GM12874 (cell line): ENCODE results near the gene NLRP6.

ENCODE experiments used
- TF ChIP-seq, protein P1 (sequence below): IDR thresholded peaks from 2 replicates; pipeline ENCODE4 v1.5.1; 2011; ENCODE audit warnings: low read depth, mild to moderate bottlenecking, control low read depth, low read length, moderate library complexity; ENCODE audit not compliant: insufficient read depth

Gene NLRP6

DNA sequence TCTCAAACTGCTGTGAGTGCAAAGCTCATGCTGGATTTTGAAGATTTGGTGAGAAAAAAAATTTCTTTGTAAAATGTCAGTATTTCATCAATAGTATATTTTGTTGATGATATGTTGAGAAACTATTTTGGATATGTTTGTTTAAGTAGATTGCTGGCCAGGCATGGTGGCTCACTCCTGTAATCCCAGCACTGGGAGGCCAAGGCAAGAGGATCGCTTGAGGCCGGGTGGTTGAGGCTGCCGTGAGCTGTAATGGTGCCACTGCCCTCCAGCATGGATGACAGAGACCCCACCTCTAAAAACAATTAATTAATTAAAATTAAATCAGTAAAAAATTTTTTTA lies 49.3 kb downstream of the NLRP6 start:
- TF ChIP-seq, protein P1, sequence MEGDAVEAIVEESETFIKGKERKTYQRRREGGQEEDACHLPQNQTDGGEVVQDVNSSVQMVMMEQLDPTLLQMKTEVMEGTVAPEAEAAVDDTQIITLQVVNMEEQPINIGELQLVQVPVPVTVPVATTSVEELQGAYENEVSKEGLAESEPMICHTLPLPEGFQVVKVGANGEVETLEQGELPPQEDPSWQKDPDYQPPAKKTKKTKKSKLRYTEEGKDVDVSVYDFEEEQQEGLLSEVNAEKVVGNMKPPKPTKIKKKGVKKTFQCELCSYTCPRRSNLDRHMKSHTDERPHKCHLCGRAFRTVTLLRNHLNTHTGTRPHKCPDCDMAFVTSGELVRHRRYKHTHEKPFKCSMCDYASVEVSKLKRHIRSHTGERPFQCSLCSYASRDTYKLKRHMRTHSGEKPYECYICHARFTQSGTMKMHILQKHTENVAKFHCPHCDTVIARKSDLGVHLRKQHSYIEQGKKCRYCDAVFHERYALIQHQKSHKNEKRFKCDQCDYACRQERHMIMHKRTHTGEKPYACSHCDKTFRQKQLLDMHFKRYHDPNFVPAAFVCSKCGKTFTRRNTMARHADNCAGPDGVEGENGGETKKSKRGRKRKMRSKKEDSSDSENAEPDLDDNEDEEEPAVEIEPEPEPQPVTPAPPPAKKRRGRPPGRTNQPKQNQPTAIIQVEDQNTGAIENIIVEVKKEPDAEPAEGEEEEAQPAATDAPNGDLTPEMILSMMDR, result no peak

DNA sequence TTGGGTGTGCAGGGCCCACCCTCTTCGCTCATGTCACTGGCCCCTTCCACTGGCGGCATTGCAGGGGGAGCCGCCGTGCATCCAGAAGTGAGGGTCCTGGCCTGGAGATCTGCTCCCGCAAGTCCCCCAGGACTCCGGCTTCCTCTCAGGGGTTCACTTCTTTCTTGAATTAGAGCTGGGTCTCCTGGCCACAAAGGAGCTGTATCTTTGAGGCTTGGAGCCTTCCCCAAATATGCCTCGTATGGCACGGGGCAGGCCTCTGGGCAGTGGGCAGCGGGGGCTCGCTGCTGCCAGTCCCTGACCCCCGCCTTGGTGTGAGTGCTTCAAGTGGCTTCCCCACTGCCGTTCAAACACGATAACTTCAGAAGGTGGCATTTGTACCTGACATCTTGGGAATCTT lies 49.8 kb downstream of the NLRP6 start:
- TF ChIP-seq, protein P1, result no peak

DNA sequence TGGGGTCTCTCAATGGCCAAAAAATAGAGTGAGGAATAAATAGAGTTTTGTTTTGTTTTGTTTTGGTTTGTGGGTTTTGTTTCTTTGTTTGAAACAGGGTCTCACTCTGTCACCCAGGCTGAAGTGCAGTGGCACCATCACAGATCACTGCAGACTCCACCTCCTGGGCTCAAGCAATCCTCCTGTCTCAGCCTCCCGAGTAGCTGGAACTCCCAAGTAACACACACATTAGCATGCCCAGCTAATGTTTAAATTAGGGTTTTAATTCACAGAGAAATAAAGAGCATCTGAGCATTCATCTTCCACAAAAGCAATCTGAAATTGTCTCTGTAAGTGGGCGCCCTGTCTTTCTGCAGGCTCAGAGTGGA lies 51.7 kb downstream of the NLRP6 start:
- TF ChIP-seq, protein P1, result no peak

DNA sequence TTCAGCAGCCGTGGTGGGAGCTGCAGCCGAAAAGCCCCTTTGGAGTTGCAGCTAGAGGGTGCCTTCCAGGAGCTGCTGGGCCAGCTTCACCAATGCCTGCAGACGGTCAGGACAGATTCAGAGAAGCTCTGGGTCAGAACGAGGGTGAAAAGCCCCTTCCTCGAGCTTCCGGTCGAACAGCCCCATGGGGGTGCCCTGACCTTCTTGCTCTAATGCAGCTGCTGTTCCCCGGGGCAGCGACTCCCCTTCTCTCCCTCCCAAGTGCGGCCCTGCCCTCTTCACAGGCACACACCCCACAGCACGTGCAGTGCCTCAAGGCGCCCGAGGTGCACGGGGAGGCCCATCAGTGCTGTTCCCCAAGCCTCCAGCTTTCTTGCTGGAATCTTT lies 52.1 kb downstream of the NLRP6 start:
- TF ChIP-seq, protein P1, result no peak

DNA sequence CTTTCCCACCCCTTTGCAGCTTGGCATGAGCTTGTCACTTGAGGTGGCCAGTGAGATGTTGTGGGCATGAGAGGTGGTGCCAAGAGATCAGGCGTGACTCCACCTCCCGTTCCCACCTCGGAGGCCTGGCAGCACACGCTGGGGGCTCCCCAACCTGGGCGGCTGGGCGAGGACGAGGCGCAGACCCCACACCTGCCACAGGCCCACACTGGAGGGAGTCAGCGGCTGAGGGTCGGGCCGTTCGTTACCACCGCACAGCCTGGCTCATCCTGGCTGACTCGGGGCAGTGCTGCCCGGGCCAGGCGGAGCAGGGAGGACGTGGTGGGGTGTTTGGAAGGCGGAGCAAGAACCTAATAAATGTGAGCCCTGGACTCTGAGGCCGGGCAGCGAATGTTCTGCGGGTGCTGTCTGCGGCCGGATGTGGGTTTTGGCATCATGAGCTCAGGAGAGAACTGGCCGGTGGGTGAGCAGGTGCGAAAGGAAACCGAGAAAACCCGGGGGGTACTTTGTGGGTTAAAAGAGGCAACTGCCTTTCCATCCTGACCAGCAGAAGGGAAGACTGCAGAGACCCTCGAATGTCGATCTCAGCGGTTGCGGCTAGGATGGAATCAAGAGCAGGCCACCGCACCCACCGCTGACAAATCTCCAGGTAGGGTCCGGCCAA lies 52.6 kb downstream of the NLRP6 start:
- TF ChIP-seq, protein P1, result no peak

DNA sequence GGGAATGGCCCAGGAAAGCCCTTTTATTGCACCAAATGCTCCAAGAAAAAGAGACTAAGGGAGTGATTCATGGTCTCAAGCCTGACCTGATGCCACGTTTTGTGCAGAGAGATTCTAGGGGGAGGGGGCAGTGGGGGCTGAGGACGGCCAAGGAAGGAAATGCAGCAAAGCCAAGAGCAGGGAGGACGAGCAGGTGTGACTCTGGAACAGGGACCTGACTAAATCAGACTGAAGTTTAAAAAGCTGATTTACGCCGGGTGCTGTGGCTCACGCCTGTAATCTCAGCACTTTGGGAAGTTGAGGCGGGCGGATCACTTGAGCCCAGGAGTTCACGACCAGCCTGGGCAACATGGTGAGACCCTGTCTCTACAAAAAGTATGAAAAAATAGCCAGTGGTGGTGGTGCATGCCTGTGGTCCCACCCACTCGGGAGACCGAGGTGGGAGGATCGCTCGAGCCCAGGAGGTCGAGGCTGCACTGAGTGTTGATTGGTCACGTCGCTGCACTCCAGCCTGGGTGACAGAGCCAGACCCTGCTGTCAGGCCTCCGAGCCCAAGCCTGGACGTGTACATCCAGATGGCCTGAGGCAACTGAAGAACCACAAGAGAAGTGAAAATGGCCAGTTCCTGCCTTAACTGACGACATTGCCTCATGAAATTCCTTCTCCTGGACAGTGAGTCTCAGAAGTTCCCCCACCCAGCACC lies 53.3 kb downstream of the NLRP6 start:
- TF ChIP-seq, protein P1, result no peak

DNA sequence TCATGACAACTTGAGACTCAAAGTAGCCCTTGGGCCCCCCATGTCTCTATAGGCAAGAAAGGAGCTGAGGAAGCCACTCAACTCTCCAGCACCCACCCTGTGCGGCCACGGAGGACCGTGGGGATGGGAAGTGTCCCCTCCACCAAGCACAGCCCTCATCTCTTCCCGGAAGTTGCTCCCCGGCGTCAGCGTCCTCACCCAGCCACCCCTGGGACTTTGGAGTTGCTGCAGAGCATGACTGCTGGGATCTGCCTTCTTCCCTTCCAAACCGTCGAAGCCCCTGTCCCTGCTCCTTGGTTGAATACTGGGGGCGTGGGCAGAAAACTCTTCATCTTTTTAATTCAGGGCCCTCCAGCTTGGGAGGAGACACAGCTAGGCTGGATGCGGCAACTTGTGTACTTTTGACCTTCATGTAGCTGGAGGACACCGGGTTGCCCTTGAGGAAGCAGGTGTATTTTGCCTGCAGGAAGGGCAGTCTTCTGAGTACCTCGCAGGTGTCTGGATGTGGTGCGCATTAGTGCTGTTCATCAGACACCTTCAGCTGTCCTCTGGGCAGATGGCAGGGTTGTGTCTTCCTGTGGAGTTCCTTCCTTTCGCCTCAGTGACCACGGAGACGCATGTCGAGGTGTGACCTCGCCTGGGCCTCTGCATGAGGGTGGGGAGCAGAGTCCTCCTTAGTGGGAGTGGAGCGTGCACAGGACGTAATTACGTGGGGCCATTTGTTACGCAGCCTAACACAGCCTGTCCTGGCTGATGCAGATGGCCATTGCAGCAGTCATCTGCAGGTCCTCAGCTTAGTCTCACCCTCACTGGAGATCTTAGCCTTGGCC lies 54.7 kb downstream of the NLRP6 start:
- TF ChIP-seq, protein P1, result no peak
